GM21723 (cell line): Measurements from ENCODE around the gene CASTOR2.
"Not testable (repeated sequence)": the region's sequence is repeated elsewhere in the genome, so short reads cannot be mapped to it uniquely, and the experiment has no call there.

ENCODE experiments used
- ATAC-seq: cut with Tn5 transposase; IDR thresholded peaks from one replicate; pipeline ENCODE4 v1.9.1; 2021; ENCODE audit warnings: mild to moderate bottlenecking, moderate library complexity; ENCODE audit not compliant: unreplicated experiment

The CASTOR2 gene

DNA sequence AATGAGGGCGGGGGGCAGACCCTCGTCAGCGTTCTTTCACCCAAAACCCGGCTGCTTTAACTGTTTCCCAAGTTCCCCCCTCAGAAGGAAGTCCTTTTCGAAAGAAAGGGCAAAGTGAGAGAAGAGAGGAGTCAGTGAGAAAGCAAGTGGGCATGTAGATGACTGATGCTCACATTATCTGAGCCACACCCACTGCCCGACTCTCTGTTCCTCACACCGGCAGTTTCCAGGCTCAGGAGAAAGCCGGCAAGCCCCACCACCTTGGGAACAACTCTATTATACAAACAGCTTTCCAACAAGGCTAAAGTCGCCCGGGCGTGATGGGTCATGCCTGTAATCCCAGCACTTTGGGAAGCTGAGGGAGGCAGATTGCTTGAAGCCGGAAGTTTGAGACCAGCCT, 86.0 kb downstream of the CASTOR2 start:
- ATAC-seq: no peak

DNA sequence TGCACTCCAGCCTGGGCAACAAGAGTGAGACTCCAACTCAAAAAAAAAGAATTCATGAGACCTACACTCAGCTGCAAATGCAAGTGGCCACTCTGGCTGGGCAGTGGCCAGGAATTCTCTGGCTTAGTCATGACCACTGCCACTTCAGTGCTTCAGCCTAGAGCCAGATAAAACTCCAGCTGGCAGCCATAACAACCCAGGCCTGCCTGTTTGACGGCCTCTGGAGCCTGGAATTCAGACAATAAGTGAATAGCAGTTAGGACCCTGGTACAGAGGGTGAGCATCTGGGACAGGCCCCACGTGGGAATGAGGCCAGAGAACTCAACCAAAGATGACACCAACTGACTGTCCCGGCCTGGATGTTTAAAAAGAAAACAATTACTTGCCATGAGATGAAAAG, 90.2 kb downstream of the CASTOR2 start:
- no peak for ATAC-seq

DNA sequence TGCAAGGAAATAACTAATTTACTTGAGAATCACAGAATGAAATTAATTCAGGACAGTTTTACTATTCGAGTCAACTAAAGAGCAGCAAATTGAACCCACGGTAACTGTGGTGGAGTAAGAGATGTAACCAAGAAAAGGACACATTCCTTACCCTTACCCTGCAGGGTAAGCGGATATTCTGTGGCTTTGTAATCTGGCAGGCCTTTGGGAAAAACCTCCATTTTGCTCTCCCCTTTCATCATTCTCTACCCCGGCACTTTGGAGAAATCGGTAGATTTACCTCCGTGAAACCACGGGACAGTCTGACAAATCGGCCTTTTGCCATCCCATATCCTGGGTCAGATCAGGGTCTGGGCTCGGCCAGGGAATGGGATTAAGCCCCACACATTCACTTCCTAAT, 90.7 kb downstream of the CASTOR2 start:
- no peak for ATAC-seq

DNA sequence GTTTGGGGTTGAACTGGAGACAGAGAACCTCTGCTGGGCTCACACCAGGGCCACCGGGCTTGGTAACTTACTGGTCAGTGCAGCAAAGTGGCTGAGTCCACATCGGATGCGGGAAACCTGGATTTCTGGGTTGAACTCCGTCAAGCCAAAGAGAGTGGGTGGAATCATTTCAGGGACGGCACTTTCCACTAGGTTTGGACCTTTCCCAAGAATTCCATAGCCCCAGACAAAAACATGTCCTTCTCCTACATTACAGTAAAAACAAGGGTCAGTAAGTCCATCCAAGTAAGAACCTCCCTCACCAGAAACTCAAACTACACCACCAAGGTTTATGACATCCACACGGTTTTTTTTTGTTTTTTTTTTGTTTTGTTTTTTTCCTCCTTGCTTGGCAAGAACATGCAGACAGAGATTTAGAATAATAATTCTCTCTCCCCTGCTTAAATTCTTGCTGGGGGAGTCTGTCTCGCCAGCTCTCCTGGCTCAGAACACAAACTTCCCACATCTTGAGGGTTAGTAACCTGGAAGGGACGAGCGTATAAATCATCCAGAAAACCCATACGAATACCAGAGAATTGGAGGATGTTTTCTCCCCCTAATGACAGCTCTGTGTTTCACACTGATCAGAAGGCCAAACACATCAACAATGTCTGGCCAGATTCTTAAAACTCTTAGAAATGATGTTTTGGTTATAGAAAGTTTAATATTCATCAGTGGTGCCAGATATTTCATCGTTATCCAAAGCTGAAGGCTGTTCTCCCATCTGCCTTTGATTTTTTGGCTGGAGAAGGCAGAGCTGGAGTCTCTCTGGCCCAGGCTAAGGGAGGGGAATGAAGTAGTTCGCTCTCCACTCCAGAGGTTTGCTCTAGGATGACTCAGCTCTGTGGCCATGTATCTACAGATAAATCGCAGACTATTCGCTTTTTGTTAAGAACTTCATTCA, 91.6 kb downstream of the CASTOR2 start:
- no peak for ATAC-seq

DNA sequence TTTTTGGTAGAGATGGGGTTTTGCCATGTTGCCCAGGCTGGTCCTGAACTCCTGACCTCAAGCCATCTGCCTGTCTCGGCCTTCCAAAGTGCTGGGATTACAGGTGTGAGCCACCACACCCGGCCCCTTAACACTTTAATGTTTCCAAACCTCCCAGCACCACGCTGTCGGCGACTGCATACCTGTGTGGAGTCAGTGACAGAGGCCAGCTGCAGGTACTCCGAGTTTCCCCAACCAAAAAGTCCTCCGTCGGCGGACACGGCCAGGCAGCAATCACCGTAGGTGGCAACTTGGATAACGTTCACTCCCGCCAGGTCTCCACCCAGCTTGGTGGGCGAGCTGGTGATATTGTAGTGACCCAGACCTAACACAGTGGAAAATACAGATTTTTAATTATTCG, 93.9 kb downstream of the CASTOR2 start:
- ATAC-seq: no peak

DNA sequence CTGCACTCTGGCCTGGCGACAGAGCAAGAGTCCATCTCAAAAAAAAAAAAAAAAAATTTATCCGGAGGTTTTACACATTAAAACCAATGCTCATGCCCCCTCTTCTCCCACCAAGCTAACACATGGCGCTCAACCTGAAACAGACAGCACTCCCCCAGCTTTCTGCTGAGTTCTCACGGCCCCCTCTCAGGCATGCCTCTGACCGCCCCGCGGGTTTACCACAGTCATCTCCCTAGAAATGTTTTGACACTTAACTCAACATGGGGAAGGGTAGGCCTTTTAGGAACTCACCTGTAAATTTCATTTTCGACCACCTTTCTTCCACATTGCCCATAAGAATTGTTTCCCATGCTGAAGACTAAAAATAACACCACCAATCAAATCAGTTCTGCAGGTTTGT, 99.8 kb downstream of the CASTOR2 start:
- no peak for ATAC-seq

DNA sequence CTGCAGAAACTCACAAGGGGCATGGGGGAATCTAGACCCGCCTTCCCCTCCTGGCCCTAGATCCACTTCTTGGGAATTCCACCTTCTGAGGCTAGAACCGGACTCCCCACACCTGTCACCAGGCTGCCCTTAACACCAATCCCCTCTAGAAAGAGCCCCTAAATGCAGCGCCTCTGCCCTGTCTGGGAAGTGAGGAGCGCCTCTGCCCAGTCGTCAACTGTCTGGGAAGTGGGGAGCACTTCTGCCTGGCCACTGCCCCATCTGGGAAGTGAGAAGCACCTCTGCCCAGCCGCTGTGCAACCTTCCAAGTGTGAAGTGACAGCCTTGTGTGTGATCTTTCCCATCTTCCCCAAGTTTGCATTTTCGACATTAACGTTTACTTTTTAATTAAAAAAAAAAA, 100.3 kb downstream of the CASTOR2 start:
- no peak for ATAC-seq

DNA sequence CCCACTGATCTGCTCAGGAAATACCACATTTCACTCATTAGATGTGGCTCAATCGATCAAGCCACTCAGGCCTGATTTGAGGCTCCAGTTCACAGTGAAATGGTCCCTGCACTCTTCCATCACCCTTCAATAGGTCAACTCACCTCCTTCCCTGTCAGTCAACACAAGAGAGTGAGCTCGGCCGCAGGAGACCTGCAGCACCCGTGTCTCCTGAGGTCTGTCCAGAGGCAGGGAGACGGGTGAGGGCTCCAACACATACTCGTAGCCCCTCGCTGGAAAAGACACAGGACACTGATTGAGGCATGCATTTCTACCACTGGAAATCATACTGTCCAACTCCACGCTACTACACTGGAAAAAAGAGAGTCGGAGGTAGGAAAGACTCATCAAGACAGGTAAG, 102.0 kb downstream of the CASTOR2 start:
- no peak for ATAC-seq

DNA sequence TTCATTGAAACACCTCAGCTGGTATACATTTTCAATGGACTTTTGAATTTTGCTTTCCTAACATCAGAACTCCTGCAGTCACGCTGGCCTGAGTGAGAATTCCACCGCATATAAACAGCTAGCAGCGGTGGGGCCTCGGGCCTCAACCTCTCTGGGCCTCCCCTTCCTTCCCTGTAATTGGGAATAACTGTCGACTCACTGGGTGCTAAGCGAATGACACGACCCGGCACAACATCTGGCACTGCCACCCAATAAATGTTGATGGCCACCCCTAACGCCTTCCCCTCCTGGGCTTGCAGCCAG, 108.4 kb downstream of the CASTOR2 start:
- no peak for ATAC-seq

DNA sequence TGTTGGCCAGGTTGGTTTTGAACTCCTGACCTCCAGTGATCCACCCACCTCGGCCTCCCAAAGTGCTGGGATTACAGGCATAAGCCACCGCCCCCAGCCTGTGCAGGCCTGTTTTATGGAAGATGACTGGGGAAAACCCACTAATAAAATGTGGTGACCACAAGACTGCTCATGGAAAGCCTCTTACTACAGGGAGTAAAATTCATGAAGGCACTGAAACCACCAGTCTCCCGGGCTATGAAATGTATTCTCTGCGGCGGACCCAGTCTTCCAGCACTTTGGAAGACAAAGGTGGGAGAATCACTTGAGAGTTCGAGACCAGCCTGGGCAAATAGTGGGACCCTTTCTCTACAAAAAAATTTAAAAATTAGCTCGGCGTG, 109.7 kb downstream of the CASTOR2 start:
- ATAC-seq: not testable (repeated sequence)
